GM10248 (cell line): ENCODE data around the gene CAPN9.
"Not testable (repeated sequence)": the region's sequence is repeated elsewhere in the genome, so short reads cannot be mapped to it uniquely, and the experiment has no call there.

Source experiments
- CTCF ChIA-PET: fragments of 300-600 bp; sonication (Branson Sonifier 250); formaldehyde crosslinking; extraction: SDS; loops from one replicate; lab custom pipeline; 2021; ENCODE audit warnings: antibody characterized with exemption; lab: Yijun Ruan, JAX
- POLR2A ChIA-PET: fragments of 350-650 bp; sonication (Branson Sonifier 250); formaldehyde crosslinking; extraction: SDS; loops from one replicate; lab custom pipeline; 2020; ENCODE audit warnings: antibody characterized with exemption; lab: Yijun Ruan, JAX
- DNase-seq: peaks from one replicate; pipeline ENCODE4 v3.0.0; 2012; ENCODE audit errors: extremely low spot score
- CTCF ChIP-seq: IDR thresholded peaks from 2 replicates; pipeline ENCODE4 v1.5.1; 2012; ENCODE audit warnings: mild to moderate bottlenecking, low read depth; ENCODE audit errors: extremely low read depth, missing control alignments, control extremely low read depth

Gene CAPN9

GRCh38 chr1:230717251-230717650 is 29.9 kb upstream of the CAPN9 start:
- DNase-seq = no peak
- POLR2A ChIA-PET = no interaction called here
- CTCF ChIA-PET = interaction anchor here (1.0 to 1.1 kb wide), 2 partner anchors 13 to 19 kb away, joined by 3 read pairs; no protein-coding TSS in a partner anchor
- TF ChIP-seq CTCF = no peak

GRCh38 chr1:230721849-230722522 is 25.2 kb upstream of the CAPN9 start:
- POLR2A ChIA-PET, CTCF ChIA-PET: not testable (repeated sequence)

GRCh38 chr1:230725256-230726012 is 21.8 kb upstream of the CAPN9 start:
- ChIA-PET POLR2A (no interaction called here), CTCF (no interaction called here)
- DNase-seq = no peak
- no peak for TF ChIP-seq CTCF

More at GRCh38 chr1:230721849-230722522, 25.2 kb upstream of the CAPN9 start:
- not testable (repeated sequence) for DNase-seq

- no peak for DNase-seq
- no peak for TF ChIP-seq CTCF
- CTCF ChIA-PET = no interaction called here
- POLR2A ChIA-PET = no interaction called here
Measured at GRCh38 chr1:230728710-230729392, 18.3 kb upstream of the CAPN9 start.

- POLR2A ChIA-PET = no interaction called here
- no peak for TF ChIP-seq CTCF
- DNase-seq = no peak
- CTCF ChIA-PET = no interaction called here
Measured at GRCh38 chr1:230730977-230731376, 16.2 kb upstream of the CAPN9 start.

GRCh38 chr1:230735447-230735846 is 11.7 kb upstream of the CAPN9 start:
- TF ChIP-seq CTCF = no peak
- no peak for DNase-seq
- ChIA-PET POLR2A (no interaction called here), CTCF (no interaction called here)
